Motor neuron (in vitro differentiated cells): ENCODE results near the gene LCE2D. TPM values are rescaled to one million over a fixed set of nuclear protein-coding genes. Genes with fewer than 3 reads are reported as not detected.
"Not testable (repeated sequence)": the region's sequence is repeated elsewhere in the genome, so short reads cannot be mapped to it uniquely, and the experiment has no call there.

ENCODE experiments used
- ATAC-seq, 8 experiments: fragments of 200-7000 bp; cut with Tn5 transposase; replicated peaks in 6 of 8; 2 replicates each; pipeline ENCODE4 v1.8.0; 2021; ENCODE audit warnings: mild to moderate bottlenecking in 8 of 8, moderate library complexity in 8 of 8
- H3K27ac ChIP-seq, 2 donors: fragments of 250-450 bp; sonication (Bioruptor Pico); 2 replicates each; pipeline ENCODE4 v1.9.0; 2021; ENCODE audit warnings: antibody characterized with exemption in 2 of 2, mild to moderate bottlenecking in 2 of 2, moderate library complexity in 1 of 2
- H3K4me1 ChIP-seq, 2 donors: fragments of 250-450 bp; sonication (Bioruptor Pico); replicated peaks in 1 of 2; 2 replicates each; pipeline ENCODE4 v1.6.1; 2021; ENCODE audit warnings: antibody characterized with exemption in 2 of 2, mild to moderate bottlenecking in 2 of 2, moderate library complexity in 1 of 2
- H3K4me3 ChIP-seq, 5 donors: fragments of 250-450 bp; sonication (Bioruptor Pico); 2 replicates each; pipeline ENCODE4 v1.9.0; 2021; ENCODE audit warnings: antibody characterized with exemption in 5 of 5, mild to moderate bottlenecking in 5 of 5, moderate library complexity in 4 of 5
- WGBS, 10 experiments: fragments of 450-650 bp; shearing (Covaris generic); methylation state at CpG; one replicate each; pipeline ENCODE4 v1.0.0; 2022; 5-methylcytosine and 5-hydroxymethylcytosine counted together
- in situ Hi-C, 9 experiments: fragments of 400-800 bp; cut with MboI; loops; one replicate each; pipeline ENCODE4 v1.15.0; 2021; ENCODE audit warnings: low sequenced_read_pairs in 9 of 9, low pct_unique_long_range_greater_than_20kb in 2 of 9; ENCODE audit not compliant: unreplicated experiment in 9 of 9
- total RNA-seq, 8 experiments: library from RNA; unstranded; fragments of 300-600 nt; gene quantifications; 2 replicates each; pipeline versions ENCODE4 v1.2.3 to v1.2.4, GENCODE V29; 2022

LCE2D gene
- total RNA-seq, 8 experiments from 2014 or later: not detected

DNA sequence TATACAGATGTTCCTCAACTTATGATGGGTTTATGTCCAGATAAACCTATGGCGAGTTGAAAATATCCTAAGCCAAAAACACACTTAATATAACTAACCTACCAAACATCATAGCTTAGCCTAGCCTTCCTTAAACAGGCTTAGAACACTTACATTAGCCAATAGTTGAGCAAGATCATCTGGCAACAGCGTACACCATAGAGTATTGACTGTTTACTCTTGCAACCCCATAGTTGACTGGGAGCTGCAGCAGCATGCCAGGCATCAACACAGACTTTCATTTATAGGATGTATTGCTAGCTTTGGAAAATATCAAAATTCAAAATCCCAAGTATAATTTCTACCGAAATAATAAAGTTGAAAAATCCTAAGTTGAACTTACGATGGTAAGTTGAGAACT, 5.5 kb upstream of the LCE2D start:
- H3K27ac ChIP-seq: no peak overlapping the region
- in situ Hi-C loops: loop anchor here in 1 of 9 experiments (25.0 kb wide), 1 partner anchor 205 kb away; the partner anchor contains the start of gene LCE7A
- H3K4me1 ChIP-seq: no peaks in the 10 kb centered on the region
- 14 to 86% (median 51%) methylated on average over 2 to 4 of the region's 4 CpGs; no CpG with 5 or more reads in 2 of the 10 experiments for WGBS, 10 experiments
- no peak for ATAC-seq
- H3K4me3 ChIP-seq: no peak overlapping the region

- WGBS, 10 experiments: 0 to 100% (median 80%) methylated on average over 1 to 3 of the region's 3 CpGs; no CpG with 5 or more reads in 1 of the 10 experiments
- no peak for ATAC-seq
- Histone ChIP-seq H3K4me1 (no peaks in the 10 kb centered on the region), H3K4me3 (no peak overlapping the region), H3K27ac (no peak overlapping the region)
- in situ Hi-C loops: loop anchor here in 1 of 9 experiments (25.0 kb wide), 1 partner anchor 204 kb away; the partner anchor contains the start of gene LCE7A
Measured at GRCh38 chr1:152658649-152659048, 4.5 kb upstream of the LCE2D start.

- 43 to 83% (median 67%) methylated on average over 1 of the region's 1 CpG; no CpG with 5 or more reads in 3 of the 10 experiments for WGBS, 10 experiments
- ATAC-seq, H3K4me1 ChIP-seq, H3K27ac ChIP-seq, H3K4me3 ChIP-seq: not testable (repeated sequence)
- in situ Hi-C loops: loop anchor here in 1 of 9 experiments (25.0 kb wide), 1 partner anchor 196 kb away; the partner anchor contains the start of gene LCE7A
Measured at GRCh38 chr1:152666171-152666570, 3.0 kb downstream of the LCE2D start.

DNA sequence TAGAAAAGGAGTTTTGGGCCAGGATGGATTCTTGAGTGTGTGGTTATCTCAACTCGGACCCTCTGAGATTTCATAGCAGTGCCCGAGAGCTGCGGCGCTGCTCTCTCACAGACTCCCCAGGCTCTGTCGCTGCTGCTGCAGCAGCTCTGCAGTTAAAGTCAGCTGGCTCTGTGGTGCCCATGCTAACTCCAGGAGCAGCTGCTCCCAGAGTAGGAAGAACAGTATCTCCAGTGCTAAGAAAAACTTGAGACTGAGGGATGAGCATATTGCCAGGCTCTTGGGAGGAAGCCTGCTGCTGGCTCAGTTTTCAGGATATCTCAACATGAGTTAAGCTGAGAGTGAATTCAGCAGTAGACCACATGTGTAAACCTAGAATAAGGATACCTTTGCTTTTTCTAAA, 4.5 kb downstream of the LCE2D start:
- 67 to 90% (median 77%) methylated on average over 2 to 5 of the region's 5 CpGs; no CpG with 5 or more reads in 6 of the 10 experiments for WGBS, 10 experiments
- ATAC-seq: no peak
- H3K4me3 ChIP-seq: no peak overlapping the region
- H3K27ac ChIP-seq: no peak overlapping the region
- in situ Hi-C loops: loop anchor here in 1 of 9 experiments (25.0 kb wide), 1 partner anchor 195 kb away; the partner anchor contains the start of gene LCE7A
- H3K4me1 ChIP-seq: no peaks in the 10 kb centered on the region

DNA sequence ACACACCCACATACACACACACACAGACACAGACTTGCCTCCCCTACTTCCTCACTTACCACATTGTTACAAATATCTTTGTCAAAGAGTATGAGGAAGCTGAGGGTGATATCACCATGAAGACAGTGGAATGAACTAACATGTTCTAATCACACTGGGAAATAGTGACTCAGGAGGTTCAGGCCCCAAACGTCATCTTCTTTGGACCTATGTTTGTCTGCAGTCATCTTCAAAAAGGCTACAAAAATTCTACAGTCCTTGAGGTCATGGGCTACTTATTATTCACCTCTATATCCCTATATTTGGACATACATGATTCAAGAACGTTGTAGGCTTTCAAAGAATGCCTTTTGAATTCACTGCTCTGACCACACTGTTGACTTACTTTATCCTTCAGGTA, 9.8 kb downstream of the LCE2D start:
- WGBS, 10 experiments: 0 to 56% (median 17%) methylated on average over 1 to 2 of the region's 2 CpGs; no CpG with 5 or more reads in 1 of the 10 experiments
- no peak for ATAC-seq
- Histone ChIP-seq H3K4me3 (no peak overlapping the region), H3K4me1 (no peaks in the 10 kb centered on the region), H3K27ac (no peak overlapping the region)
- in situ Hi-C loops: loop anchor here in 1 of 9 experiments (25.0 kb wide), 1 partner anchor 189 kb away; the partner anchor contains the start of gene LCE7A

DNA sequence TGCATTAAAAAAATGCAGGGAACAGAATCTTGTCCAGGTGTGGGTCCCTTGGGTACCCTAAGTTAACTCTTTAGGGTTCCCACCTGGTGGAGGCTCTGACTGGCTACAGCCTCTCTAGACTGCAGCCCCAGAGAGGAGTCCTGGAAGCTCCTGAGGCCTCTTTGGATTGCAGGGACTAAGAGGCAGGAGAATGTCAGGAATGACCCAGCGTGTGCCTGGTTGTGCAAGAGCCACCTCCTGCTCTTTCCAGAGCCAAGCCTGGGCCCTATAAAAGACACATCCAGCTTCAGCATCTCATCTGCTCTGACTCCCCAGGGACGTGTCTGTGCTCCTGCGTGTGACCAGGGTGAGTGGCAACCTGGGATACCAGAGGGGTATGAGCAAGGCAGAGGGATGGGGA, 11.8 kb downstream of the LCE2D start, which contains the start of gene LCE2C:
LCE2C (plus strand) TSS at position 297 of the 400 bp plus-strand sequence. CDS start 737 bp downstream, outside the sequence.
- in situ Hi-C loops: loop anchor here in 1 of 9 experiments (25.0 kb wide), 1 partner anchor 187 kb away; the partner anchor contains the start of gene LCE7A
- not testable (repeated sequence) for H3K4me3 ChIP-seq, H3K27ac ChIP-seq, ATAC-seq, H3K4me1 ChIP-seq
- WGBS, 10 experiments: 20 to 33% methylated on average over 1 of the region's 3 CpGs; no CpG with 5 or more reads in 8 of the 10 experiments

- in situ Hi-C loops: no loop called here
- WGBS, 10 experiments: 2 to 93% (median 74%) methylated on average over 2 to 5 of the region's 6 CpGs; no CpG with 5 or more reads in 3 of the 10 experiments
- Histone ChIP-seq H3K4me1 (no peaks in the 10 kb centered on the region), H3K4me3 (no peak overlapping the region), H3K27ac (no peak overlapping the region)
- ATAC-seq: no peak
Measured at GRCh38 chr1:152679459-152679858, 16.3 kb downstream of the LCE2D start.

DNA sequence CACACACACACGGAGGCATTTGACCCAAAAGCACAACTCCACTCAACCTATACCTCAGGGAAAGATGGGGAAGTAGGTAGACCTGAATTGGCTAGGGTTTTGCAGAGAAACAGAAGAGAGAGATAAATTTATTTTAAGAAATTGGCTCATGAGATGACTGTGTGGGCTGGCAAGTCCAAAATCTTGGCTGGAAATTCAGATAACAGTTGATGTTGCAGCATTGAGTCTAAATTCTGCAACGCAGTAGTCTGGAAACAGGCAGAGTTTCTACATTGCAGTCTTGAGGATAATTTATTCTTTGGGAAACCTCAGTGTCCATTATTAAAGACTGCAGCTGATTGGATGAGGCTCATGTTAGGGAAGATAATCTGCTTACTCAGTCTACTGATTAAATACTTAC, 18.4 kb downstream of the LCE2D start:
- Histone ChIP-seq H3K4me3 (no peak overlapping the region), H3K4me1 (no peaks in the 10 kb centered on the region), H3K27ac (no peak overlapping the region)
- in situ Hi-C loops: no loop called here
- no peak for ATAC-seq
- WGBS, 10 experiments: 0 to 36% (median 23%) methylated on average over 1 to 2 of the region's 2 CpGs; no CpG with 5 or more reads in 4 of the 10 experiments

GRCh38 chr1:152683846-152684245, 20.7 kb downstream of the LCE2D start:
- ATAC-seq: no peak
- H3K4me1 ChIP-seq: no peaks in the 10 kb centered on the region

GRCh38 chr1:152685823-152686222, 22.6 kb downstream of the LCE2D start, which contains the start of gene LCE2B:
TSS of gene LCE2B (plus strand) at chr1:152686123. CDS start at chr1:152686844, 721 bp downstream.
- 20 to 40% methylated on average over 1 of the region's 4 CpGs; no CpG with 5 or more reads in 8 of the 10 experiments for WGBS, 10 experiments
- ATAC-seq, H3K4me3 ChIP-seq, in situ Hi-C loops, H3K27ac ChIP-seq, H3K4me1 ChIP-seq: not testable (repeated sequence)

More at GRCh38 chr1:152683846-152684245, 20.7 kb downstream of the LCE2D start:
- no peak overlapping the region for H3K27ac ChIP-seq
- in situ Hi-C loops: no loop called here
- H3K4me3 ChIP-seq: no peak overlapping the region

GRCh38 chr1:152697701-152698600, 34.8 kb downstream of the LCE2D start, which contains the start of gene LCE2A:
TSS of gene LCE2A (plus strand) at chr1:152698345. CDS start at chr1:152698902, 557 bp downstream.
- H3K4me1 ChIP-seq: no peaks in the 10 kb centered on the region

DNA sequence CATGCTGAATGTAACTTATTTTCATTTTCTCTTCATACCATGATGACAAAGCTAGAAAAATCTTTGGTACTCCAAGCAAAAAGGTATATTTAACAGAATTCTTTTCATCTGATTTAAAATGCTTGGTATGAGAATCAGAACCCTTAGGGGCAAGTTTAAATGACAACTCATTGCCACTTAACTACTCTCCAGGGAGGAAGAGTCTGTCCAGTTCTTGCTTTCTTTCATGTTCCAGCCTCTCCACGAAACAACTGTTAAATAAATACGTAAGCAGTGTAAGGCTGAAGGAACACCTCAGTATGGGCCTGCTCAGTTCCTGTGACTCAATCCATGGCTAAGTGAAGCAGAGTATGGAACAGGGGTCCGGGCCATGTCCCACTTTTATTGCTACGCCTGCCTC, 36.6 kb downstream of the LCE2D start:
- no peak for ATAC-seq
- 0 to 100% (median 56%) methylated on average over 1 to 4 of the region's 4 CpGs for WGBS, 10 experiments
- Histone ChIP-seq H3K4me1 (no peaks in the 10 kb centered on the region), H3K27ac (no peak overlapping the region), H3K4me3 (no peak overlapping the region)
- in situ Hi-C loops: no loop called here

More at GRCh38 chr1:152697701-152698600, 34.8 kb downstream of the LCE2D start, which contains the start of gene LCE2A:
- whole genome bisulfite sequencing, 10 experiments: 0 to 53% (median 8%) methylated on average over 1 to 4 of the region's 4 CpGs; no CpG with 5 or more reads in 4 of the 10 experiments
- Histone ChIP-seq H3K4me3 (no peak within 1 kb of the TSS), H3K27ac (no peak within 1 kb of the TSS)
- in situ Hi-C loops: no loop called here
- peak in 1 of 8 experiments; percentile 60 for ATAC-seq

DNA sequence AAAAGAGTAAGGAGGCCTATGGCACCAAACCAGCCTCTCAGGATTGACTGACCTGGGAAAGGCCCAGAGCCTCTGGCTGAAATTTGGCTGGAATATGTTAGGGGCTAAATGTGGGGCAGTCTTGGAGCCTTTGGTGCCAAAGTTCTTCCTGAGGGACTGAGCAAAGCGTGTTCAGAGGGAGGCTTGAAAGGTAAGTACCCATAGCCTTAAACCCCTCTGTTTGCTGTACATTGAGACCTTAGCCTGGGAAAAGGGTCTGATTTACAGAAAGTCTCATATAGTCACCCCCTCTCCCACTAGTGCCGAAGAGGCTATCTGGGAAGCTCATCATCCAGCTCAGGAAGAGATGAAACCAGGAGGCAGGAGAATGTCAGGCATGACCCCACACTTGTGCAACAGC, 44.7 kb downstream of the LCE2D start, which contains the start of gene LCE4A:
LCE4A (plus strand) TSS at position 301 of the 400 bp plus-strand sequence. CDS start 916 bp downstream, outside the sequence.
- in situ Hi-C loops: no loop called here
- no peaks in the 10 kb centered on the region for H3K4me1 ChIP-seq
- H3K4me3 ChIP-seq: no peak within 1 kb of the TSS
- no peak for ATAC-seq
- 0 to 63% (median 13%) methylated on average over 1 to 2 of the region's 2 CpGs; no CpG with 5 or more reads in 1 of the 10 experiments for WGBS, 10 experiments
- no peak within 1 kb of the TSS for H3K27ac ChIP-seq
